Mucosa of stomach (tissue), 1 donor: ENCODE data around the gene LYRM7.
"Not testable (repeated sequence)": the region's sequence is repeated elsewhere in the genome, so short reads cannot be mapped to it uniquely, and the experiment has no call there.

ENCODE experiments used
- H3K27me3 ChIP-seq: one replicate; pipeline ENCODE4 v1.7.0; 2013; ENCODE audit warnings: mild to moderate bottlenecking, low read length; ENCODE audit not compliant: control insufficient read depth, insufficient read depth
- H3K36me3 ChIP-seq: one replicate; pipeline ENCODE4 v1.7.0; 2013; ENCODE audit warnings: low read length; ENCODE audit not compliant: control insufficient read depth, insufficient read depth
- H3K4me1 ChIP-seq: one replicate; pipeline ENCODE4 v1.7.0; 2013; ENCODE audit warnings: mild to moderate bottlenecking, low read length; ENCODE audit not compliant: control insufficient read depth, insufficient read depth
- H3K4me3 ChIP-seq: one replicate; pipeline ENCODE4 v1.7.0; 2013; ENCODE audit warnings: low read length
- H3K9ac ChIP-seq: one replicate; pipeline ENCODE4 v1.7.0; 2013; ENCODE audit warnings: mild to moderate bottlenecking, low read length, moderate library complexity
- H3K9me3 ChIP-seq: one replicate; pipeline ENCODE4 v1.7.0; 2013; ENCODE audit warnings: mild to moderate bottlenecking, low read length, moderate library complexity; ENCODE audit not compliant: control insufficient read depth
- donor health status: Pancreatic carcinoma.

LYRM7 gene

DNA sequence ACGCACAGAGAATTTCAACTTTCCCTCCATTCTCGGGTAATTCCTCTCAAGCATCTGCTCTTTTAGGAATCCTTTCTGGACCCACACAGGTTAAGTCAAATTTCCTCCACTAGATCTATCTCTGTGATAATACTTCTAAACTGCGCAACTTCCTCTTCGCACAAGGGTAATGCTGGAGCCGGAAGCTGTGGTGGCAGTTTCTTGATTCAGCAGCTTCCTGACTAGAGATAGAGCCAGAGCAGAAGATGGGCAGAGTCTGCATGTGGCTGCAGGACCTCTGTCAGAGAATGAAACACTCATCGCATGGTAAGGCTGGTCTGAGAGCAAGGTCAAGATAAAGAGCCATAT is 82.1 kb downstream of the LYRM7 start:
- H3K4me3 ChIP-seq, result no peak overlapping the region
- H3K36me3 ChIP-seq, result no peaks in the 10 kb centered on the region
- no peak overlapping the region for H3K9ac ChIP-seq
- peaks cover 9% of the 10 kb centered on the region for H3K4me1 ChIP-seq
- H3K9me3 ChIP-seq, result no peaks in the 10 kb centered on the region
- H3K27me3 ChIP-seq, result no peaks in the 10 kb centered on the region

DNA sequence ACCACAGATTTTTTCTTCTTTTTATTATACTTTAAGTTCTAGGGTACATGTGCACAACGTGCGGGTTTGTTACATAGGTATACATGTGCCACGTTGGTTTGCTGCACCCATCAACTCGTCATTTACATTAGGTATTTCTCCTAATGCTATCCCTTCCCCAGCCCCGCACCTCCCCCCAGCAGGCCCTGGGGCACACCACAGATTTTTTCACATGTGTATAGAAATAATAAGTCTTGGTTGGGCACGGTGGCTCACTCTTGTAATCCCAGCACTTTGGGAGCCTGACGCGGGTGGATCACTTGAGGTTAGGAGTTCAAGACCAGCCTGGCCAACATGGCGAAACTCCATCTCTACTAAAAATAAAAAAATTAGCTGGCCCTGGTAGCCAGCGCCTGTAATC is 83.3 kb downstream of the LYRM7 start:
- H3K4me3 ChIP-seq, H3K36me3 ChIP-seq, H3K9me3 ChIP-seq, H3K9ac ChIP-seq, H3K27me3 ChIP-seq: not testable (repeated sequence)
- peaks cover 16% of the 10 kb centered on the region for H3K4me1 ChIP-seq

DNA sequence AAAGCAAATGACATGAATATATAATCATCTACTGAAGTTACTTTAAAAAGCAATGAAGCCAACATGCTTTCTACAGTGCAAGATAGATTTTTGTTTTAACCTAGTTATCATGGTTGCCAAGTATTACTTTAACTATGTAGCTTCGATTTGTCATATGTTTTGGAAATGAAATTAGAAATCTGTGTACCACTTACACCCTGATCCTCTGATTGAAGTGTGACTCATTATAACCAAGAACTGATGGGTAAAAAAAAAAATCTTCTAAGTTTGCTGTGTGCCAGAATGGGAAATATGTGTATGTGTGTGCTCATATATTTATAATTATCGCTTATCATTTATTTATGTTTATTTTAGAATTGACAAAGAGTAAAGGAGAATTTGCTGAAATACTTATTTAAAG is 84.0 kb downstream of the LYRM7 start:
- no peak overlapping the region for H3K9ac ChIP-seq
- H3K9me3 ChIP-seq, result no peaks in the 10 kb centered on the region
- no peaks in the 10 kb centered on the region for H3K36me3 ChIP-seq
- no peaks in the 10 kb centered on the region for H3K27me3 ChIP-seq
- no peak overlapping the region for H3K4me3 ChIP-seq
- H3K4me1 ChIP-seq, result peaks cover 16% of the 10 kb centered on the region
